Caki2 (cell line): Measurements from ENCODE around the gene HLCS. TPM values are rescaled to one million over a fixed set of nuclear protein-coding genes. Genes with fewer than 3 reads are reported as not detected.

ENCODE experiments used
- DNase-seq: peaks from one replicate; pipeline ENCODE4 v3.0.0-alpha.2; 2015; ENCODE audit warnings: low read depth
- in situ Hi-C: cut with HindIII; loops from 2 replicates; pipeline ENCODE4 v1.10.0; 2016; ENCODE audit warnings: low sequenced_read_pairs, low pct_unique_long_range_greater_than_20kb, mixed read lengths
- total RNA-seq: library from RNA; depleted of rRNA; stranded (reverse); fragments of >200 nt; shearing (Covaris generic); gene quantifications from 2 replicates; pipeline ENCODE4 v1.2.3, GENCODE V29; 2014; ENCODE audit warnings: low replicate concordance

The HLCS gene
- total RNA-seq, 1 experiment from 2014 or later, result 10.4 TPM

GRCh38 chr21:36867291-36867905 is 99.1 kb downstream of the HLCS start:
- in situ Hi-C loops, result no loop called here
- no peak for DNase-seq

GRCh38 chr21:36866419-36866818 is 100.0 kb downstream of the HLCS start:
- in situ Hi-C loops, result no loop called here

GRCh38 chr21:36864974-36865373 is 101.5 kb downstream of the HLCS start:
- DNase-seq, result no peak
- in situ Hi-C loops, result no loop called here

More at GRCh38 chr21:36866419-36866818, 100.0 kb downstream of the HLCS start:
- DNase-seq, result no peak

- no peak for DNase-seq
- in situ Hi-C loops, result no loop called here
Observed at GRCh38 chr21:36863260-36863659, 103.2 kb downstream of the HLCS start.

- in situ Hi-C loops, result no loop called here
- DNase-seq, result no peak
Observed at GRCh38 chr21:36861595-36862323, 104.7 kb downstream of the HLCS start.

GRCh38 chr21:36860736-36861594 is 105.5 kb downstream of the HLCS start:
- DNase-seq, result no peak
- in situ Hi-C loops, result no loop called here

GRCh38 chr21:36859744-36860501 is 106.5 kb downstream of the HLCS start:
- in situ Hi-C loops, result no loop called here
- DNase-seq, result peak; percentile 80

GRCh38 chr21:36858320-36858957 is 108.0 kb downstream of the HLCS start:
- in situ Hi-C loops, result no loop called here
- no peak for DNase-seq

- in situ Hi-C loops, result no loop called here
Observed at GRCh38 chr21:36856643-36857042, 109.8 kb downstream of the HLCS start.

GRCh38 chr21:36854391-36854790 is 112.1 kb downstream of the HLCS start:
- DNase-seq, result peak; percentile 41
- in situ Hi-C loops, result no loop called here

More at GRCh38 chr21:36856643-36857042, 109.8 kb downstream of the HLCS start:
- DNase-seq, result no peak

- in situ Hi-C loops, result no loop called here
- no peak for DNase-seq
Observed at GRCh38 chr21:36852864-36853263, 113.6 kb downstream of the HLCS start.

- in situ Hi-C loops, result no loop called here
- no peak for DNase-seq
Observed at GRCh38 chr21:36852293-36852692, 114.2 kb downstream of the HLCS start.

GRCh38 chr21:36851121-36851520 is 115.3 kb downstream of the HLCS start:
- in situ Hi-C loops, result no loop called here
- no peak for DNase-seq

- no peak for DNase-seq
- in situ Hi-C loops, result no loop called here
Observed at GRCh38 chr21:36850372-36850771, 116.1 kb downstream of the HLCS start.

GRCh38 chr21:36849461-36850105 is 116.9 kb downstream of the HLCS start:
- DNase-seq, result no peak
- in situ Hi-C loops, result no loop called here

- DNase-seq, result no peak
- in situ Hi-C loops, result no loop called here
Observed at GRCh38 chr21:36848730-36849274, 117.7 kb downstream of the HLCS start.

- peak; percentile 49 for DNase-seq
- in situ Hi-C loops, result no loop called here
Observed at GRCh38 chr21:36847189-36847588, 119.3 kb downstream of the HLCS start.
